Esophagus squamous epithelium (tissue), 5 donors: ENCODE results near the gene MORN1. TPM values are rescaled to one million over a fixed set of nuclear protein-coding genes. Genes with fewer than 3 reads are reported as not detected.
A peak's percentile ranks its signal among the peaks of the same experiment; 100 is the strongest.

Experiments used
- DNase-seq: peaks from one replicate; lab custom pipeline; 2025; lab: John Stamatoyannopoulos, UW
- H3K27ac ChIP-seq, 4 donors: fragments of 200-600 bp; sonication (generic); one replicate each; pipeline ENCODE4 v1.5.1; 2016 to 2019; ENCODE audit warnings: mild to moderate bottlenecking in 1 of 4
- H3K27me3 ChIP-seq, 4 donors: fragments of 200-600 bp; sonication (generic); 1 replicate in 3 of 4; 2 replicates in 1 of 4; pipeline versions ENCODE4 v1.5.1 to v1.6.0; 2017 to 2021; ENCODE audit warnings: antibody characterized with exemption in 1 of 4
- H3K36me3 ChIP-seq, 3 donors: fragments of 200-600 bp; sonication (generic); one replicate each; pipeline ENCODE4 v1.5.1; 2016 to 2019
- H3K4me1 ChIP-seq, 3 donors: fragments of 200-600 bp; sonication (generic); one replicate each; pipeline ENCODE4 v1.5.1; 2017 to 2019
- H3K4me3 ChIP-seq, 4 donors: fragments of 200-600 bp; sonication (generic); 1 replicate in 3 of 4; 2 replicates in 1 of 4; pipeline ENCODE4 v1.5.1; 2016 to 2019; ENCODE audit warnings: mild to moderate bottlenecking in 2 of 4, moderate library complexity in 1 of 4
- H3K9me3 ChIP-seq, 3 donors: fragments of 200-600 bp; sonication (generic); one replicate each; pipeline ENCODE4 v1.5.1; 2016 to 2019
- CTCF ChIP-seq, 6 experiments: fragments of 450-650 bp in 4 of 6; fragments of 200-600 bp in 2 of 6; sonication (generic) in 2 of 6; IDR thresholded peaks; one replicate each; pipeline ENCODE4 v1.5.1; 2016 to 2019; ENCODE audit warnings: antibody characterized with exemption in 6 of 6, mild to moderate bottlenecking in 4 of 6, moderate library complexity in 4 of 6
- POLR2A ChIP-seq, 4 donors: fragments of 450-650 bp; IDR thresholded peaks; one replicate each; pipeline ENCODE4 v1.6.1; 2017; ENCODE audit warnings: antibody characterized with exemption in 4 of 4, mild to moderate bottlenecking in 4 of 4, moderate library complexity in 3 of 4
- WGBS, 2 donors: methylation state at CpG; one replicate each; pipeline ENCODE4 v1.1.5; 2018; 5-methylcytosine and 5-hydroxymethylcytosine counted together
- intact Hi-C: fragments of 100-400 bp; cut with DNase I; formaldehyde crosslinking; loops from one replicate; pipeline ENCODE4 v1.15.0; 2022
- total RNA-seq, 4 donors: library from RNA; depleted of rRNA; stranded (reverse); fragments of >200 nt; gene quantifications; one replicate each; pipeline ENCODE4 v1.1.0, GENCODE V29; 2016
- donor health status: DM: yes; HTN: yes; CAD: no.

Gene MORN1
- total RNA-seq, 4 donors from 2014 or later = 6.7 to 10.8 (median 7.0) TPM

- H3K4me1 ChIP-seq = peaks cover 34 to 65% (median 37%) of the 10 kb centered on the region in 3 donors
- intact Hi-C loops = loop anchor here (5.0 kb wide), 1 partner anchor 133 kb away; no protein-coding TSS in a partner anchor
These were observed 23.1 kb upstream of the MORN1 start for GRCh38 chr1:2414297-2414958.

DNA sequence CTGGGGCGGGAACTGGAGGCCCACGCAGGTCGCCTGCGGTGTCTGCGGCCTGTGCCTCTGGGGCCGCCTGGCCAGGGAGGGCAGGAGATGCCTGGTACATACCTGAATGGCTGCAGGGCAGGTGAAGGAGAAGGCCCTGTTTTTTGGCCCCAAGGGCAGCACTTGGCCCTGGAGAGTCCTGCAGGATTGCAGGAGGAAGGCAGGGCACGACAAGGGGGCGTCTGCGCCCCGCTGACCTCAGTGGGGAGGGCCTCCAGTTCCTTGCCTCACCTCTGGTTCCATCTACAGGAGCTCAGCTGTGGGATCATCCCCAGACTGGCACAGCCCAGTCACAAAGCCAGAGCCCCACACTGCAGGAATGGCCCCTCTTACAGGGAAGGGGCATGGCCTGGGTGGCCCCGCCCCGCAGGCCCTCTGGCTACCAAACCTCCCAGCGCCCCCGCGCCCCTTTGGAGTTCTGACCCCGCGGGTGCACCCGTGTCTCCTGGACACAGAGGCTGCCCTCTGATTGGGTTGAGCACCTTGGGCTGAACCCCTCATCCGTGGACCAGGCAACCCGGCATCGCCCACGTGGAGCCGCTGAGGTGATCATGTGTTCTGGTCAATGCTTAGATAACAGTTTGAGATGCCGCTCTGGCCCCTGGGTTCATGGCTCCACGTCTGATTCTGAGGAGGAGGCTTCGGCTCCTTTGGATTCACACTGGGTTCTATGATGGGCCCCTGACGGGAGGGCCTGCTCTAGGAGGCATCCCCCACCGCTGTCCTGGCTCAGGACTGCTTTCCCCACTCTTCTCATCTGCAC is 22.3 kb upstream of the MORN1 start:
- intact Hi-C loops = loop anchor here (5.0 kb wide), 1 partner anchor 134 kb away; no protein-coding TSS in a partner anchor
- DNase-seq = no peak
- Histone ChIP-seq H3K9me3 (no peaks in the 10 kb centered on the region), H3K36me3 (peaks cover 0 to 19% (median 2%) of the 10 kb centered on the region in 3 donors), H3K27me3 (peaks cover 0 to 33% (median 0%) of the 10 kb centered on the region in 4 donors), H3K4me3 (peak overlapping the region; percentile 70 to 100 (median 97)), H3K4me1 (peaks cover 34 to 65% (median 37%) of the 10 kb centered on the region in 3 donors), H3K27ac (peak overlapping the region; percentile 92 to 96 (median 94))
- TF ChIP-seq CTCF (IDR thresholded peaks at IDR 0.05) (no peak), POLR2A (IDR thresholded peaks at IDR 0.05) (no peak)
- 37 to 44% methylated on average over 4 to 12 of the region's 28 CpGs for WGBS, 2 donors

More at GRCh38 chr1:2414297-2414958, 23.1 kb upstream of the MORN1 start:
- Histone ChIP-seq H3K4me3 (peak overlapping the region in 1 of 4 donors; percentile 96), H3K9me3 (no peaks in the 10 kb centered on the region), H3K36me3 (peaks cover 0 to 12% (median 0%) of the 10 kb centered on the region in 3 donors), H3K27ac (peak overlapping the region; percentile 92 to 96 (median 94)), H3K27me3 (peaks cover 0 to 40% (median 0%) of the 10 kb centered on the region in 4 donors)
- TF ChIP-seq POLR2A (IDR thresholded peaks at IDR 0.05) = no peak
- TF ChIP-seq CTCF (IDR thresholded peaks at IDR 0.05) = peak; percentile 87 to 97 (median 95)
- WGBS, 2 donors = 0% methylated on average over 2 to 8 of the region's 25 CpGs
- no peak for DNase-seq

GRCh38 chr1:2412773-2413494 is 21.6 kb upstream of the MORN1 start:
- peak overlapping the region; percentile 92 to 96 (median 94) for H3K27ac ChIP-seq
- H3K36me3 ChIP-seq = peaks cover 0 to 27% (median 6%) of the 10 kb centered on the region in 3 donors
- DNase-seq = no peak
- 10% methylated on average over 2 of the region's 66 CpGs; no CpG with 5 or more reads in 1 of the 2 donors for WGBS, 2 donors
- H3K27me3 ChIP-seq = peaks cover 0 to 26% (median 0%) of the 10 kb centered on the region in 4 donors
- H3K4me1 ChIP-seq = peaks cover 34 to 64% (median 37%) of the 10 kb centered on the region in 3 donors
- peak in 2 of 4 donors; percentile 52 to 78 for TF ChIP-seq POLR2A (IDR thresholded peaks at IDR 0.05)
- TF ChIP-seq CTCF (IDR thresholded peaks at IDR 0.05) = peak in 1 of 6 experiments; percentile 3
- no peaks in the 10 kb centered on the region for H3K9me3 ChIP-seq
- peak overlapping the region; percentile 70 to 100 (median 97) for H3K4me3 ChIP-seq
- intact Hi-C loops = loop anchor here (5.0 kb wide), 1 partner anchor 134 kb away; no protein-coding TSS in a partner anchor

DNA sequence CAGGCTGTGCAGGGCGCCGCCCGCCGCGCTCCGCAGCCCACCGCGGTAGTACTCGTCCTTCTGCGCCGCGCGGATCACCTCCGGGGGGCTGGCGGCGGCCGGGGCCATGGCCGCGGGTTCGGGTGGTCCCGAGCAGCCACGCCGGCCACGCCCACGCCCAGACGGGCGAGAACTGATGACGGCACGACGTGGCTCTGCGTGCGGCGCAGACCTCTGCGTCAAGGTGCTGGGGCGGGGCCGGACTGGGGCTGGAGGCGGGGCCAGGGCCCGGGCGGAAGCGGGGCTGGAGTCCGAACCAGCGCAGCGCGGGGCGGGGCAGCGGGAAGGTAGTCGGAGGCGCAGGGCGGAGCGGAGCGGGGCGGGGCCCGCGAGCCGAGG is 21.0 kb upstream of the MORN1 start, which contains the start of gene PEX10:
Gene PEX10, minus strand, starts transcription at position 170 of the 378 bp plus-strand sequence. Its CDS starts 62 bp downstream, at position 108.
- intact Hi-C loops = loop anchor here (5.0 kb wide), 1 partner anchor 135 kb away; no protein-coding TSS in a partner anchor
- Histone ChIP-seq H3K27me3 (peaks cover 0 to 20% (median 0%) of the 10 kb centered on the region in 4 donors), H3K9me3 (no peaks in the 10 kb centered on the region), H3K4me1 (peaks cover 34 to 58% (median 35%) of the 10 kb centered on the region in 3 donors), H3K4me3 (peak within 1 kb of the TSS; percentile 70 to 100 (median 97)), H3K27ac (peak within 1 kb of the TSS; percentile 92 to 96 (median 94)), H3K36me3 (peaks cover 0 to 32% (median 6%) of the 10 kb centered on the region in 3 donors)
- DNase-seq = peak; percentile 62
- WGBS, 2 donors = no CpG with 5 or more reads among the region's 55 CpGs
- TF ChIP-seq POLR2A (IDR thresholded peaks at IDR 0.05) (peak in 2 of 4 donors; percentile 36 to 68), CTCF (IDR thresholded peaks at IDR 0.05) (peak in 1 of 6 experiments; percentile 32)
